ENCODE measurements around the gene ADAP2.
"Not testable (repeated sequence)": the region's sequence is repeated elsewhere in the genome, so short reads cannot be mapped to it uniquely, and the experiment has no call there.

ADAP2 gene

GRCh38 chr17:30961209-30962188 lies 39.8 kb downstream of the ADAP2 start:
- TF ChIP-seq, protein P1, sequence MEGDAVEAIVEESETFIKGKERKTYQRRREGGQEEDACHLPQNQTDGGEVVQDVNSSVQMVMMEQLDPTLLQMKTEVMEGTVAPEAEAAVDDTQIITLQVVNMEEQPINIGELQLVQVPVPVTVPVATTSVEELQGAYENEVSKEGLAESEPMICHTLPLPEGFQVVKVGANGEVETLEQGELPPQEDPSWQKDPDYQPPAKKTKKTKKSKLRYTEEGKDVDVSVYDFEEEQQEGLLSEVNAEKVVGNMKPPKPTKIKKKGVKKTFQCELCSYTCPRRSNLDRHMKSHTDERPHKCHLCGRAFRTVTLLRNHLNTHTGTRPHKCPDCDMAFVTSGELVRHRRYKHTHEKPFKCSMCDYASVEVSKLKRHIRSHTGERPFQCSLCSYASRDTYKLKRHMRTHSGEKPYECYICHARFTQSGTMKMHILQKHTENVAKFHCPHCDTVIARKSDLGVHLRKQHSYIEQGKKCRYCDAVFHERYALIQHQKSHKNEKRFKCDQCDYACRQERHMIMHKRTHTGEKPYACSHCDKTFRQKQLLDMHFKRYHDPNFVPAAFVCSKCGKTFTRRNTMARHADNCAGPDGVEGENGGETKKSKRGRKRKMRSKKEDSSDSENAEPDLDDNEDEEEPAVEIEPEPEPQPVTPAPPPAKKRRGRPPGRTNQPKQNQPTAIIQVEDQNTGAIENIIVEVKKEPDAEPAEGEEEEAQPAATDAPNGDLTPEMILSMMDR (IDR thresholded peaks at IDR 0.05; ENCODE audit: low read length, missing control alignments): no peak
- peak; percentile 40 for DNase-seq (ENCODE audit: low read depth)
- H3K4me3 ChIP-seq (replicated peaks; ENCODE audit: low read depth, low read length): no peak overlapping the region

GRCh38 chr17:30964312-30964711 lies 42.6 kb downstream of the ADAP2 start:
- H3K4me3 ChIP-seq (replicated peaks; ENCODE audit: low read depth, low read length); DNase-seq (ENCODE audit: low read depth): not testable (repeated sequence)

- TF ChIP-seq, protein P1 (IDR thresholded peaks at IDR 0.05; ENCODE audit: low read length, missing control alignments): no peak
- peak; percentile 31 for DNase-seq (ENCODE audit: low read depth)
- no peak overlapping the region for H3K4me3 ChIP-seq (replicated peaks; ENCODE audit: low read depth, low read length)
Measured at GRCh38 chr17:30964876-30965275, 43.1 kb downstream of the ADAP2 start.

DNA sequence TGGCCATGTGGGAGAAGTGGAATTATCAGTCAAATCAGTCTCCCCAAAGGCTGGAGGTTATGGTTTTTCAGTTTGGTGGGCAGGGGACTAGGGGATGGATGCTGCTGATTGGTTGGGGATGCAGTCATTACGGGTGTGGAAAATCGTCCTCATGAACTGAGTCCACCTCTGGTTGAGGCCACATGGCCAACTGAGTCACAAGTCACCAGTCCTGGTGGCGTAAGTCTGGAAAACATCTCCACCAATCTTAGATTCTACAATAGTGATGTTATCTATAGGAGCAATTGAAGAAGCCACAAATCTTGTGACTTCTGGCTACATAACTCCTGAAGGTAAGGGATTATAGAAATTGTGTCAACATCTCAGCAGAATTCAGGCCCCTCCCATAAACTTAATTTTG lies 43.9 kb downstream of the ADAP2 start:
- H3K4me3 ChIP-seq (replicated peaks; ENCODE audit: low read depth, low read length): no peak overlapping the region
- TF ChIP-seq, protein P1 (IDR thresholded peaks at IDR 0.05; ENCODE audit: low read length, missing control alignments): no peak
- no peak for DNase-seq (ENCODE audit: low read depth)

DNA sequence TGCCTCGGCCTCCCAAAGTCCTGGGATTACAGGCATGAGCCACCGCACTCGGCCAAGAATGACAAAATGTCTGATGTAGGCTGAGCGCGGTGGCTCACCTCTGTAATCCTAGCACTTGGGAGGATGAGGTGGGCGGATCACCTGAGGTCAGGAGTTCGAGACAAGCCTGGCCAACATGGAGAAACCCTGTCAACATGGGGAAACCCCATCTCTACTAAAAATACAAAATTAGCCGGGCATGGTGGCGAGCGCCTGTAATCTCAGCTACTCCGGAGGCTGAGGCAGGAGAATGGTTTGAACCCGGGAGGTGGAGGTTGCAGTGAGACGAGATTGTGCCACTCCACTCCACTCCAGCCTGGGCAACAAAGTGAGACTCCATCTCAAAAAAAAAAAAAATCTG lies 46.2 kb downstream of the ADAP2 start:
- DNase-seq (ENCODE audit: low read depth): not testable (repeated sequence)

DNA sequence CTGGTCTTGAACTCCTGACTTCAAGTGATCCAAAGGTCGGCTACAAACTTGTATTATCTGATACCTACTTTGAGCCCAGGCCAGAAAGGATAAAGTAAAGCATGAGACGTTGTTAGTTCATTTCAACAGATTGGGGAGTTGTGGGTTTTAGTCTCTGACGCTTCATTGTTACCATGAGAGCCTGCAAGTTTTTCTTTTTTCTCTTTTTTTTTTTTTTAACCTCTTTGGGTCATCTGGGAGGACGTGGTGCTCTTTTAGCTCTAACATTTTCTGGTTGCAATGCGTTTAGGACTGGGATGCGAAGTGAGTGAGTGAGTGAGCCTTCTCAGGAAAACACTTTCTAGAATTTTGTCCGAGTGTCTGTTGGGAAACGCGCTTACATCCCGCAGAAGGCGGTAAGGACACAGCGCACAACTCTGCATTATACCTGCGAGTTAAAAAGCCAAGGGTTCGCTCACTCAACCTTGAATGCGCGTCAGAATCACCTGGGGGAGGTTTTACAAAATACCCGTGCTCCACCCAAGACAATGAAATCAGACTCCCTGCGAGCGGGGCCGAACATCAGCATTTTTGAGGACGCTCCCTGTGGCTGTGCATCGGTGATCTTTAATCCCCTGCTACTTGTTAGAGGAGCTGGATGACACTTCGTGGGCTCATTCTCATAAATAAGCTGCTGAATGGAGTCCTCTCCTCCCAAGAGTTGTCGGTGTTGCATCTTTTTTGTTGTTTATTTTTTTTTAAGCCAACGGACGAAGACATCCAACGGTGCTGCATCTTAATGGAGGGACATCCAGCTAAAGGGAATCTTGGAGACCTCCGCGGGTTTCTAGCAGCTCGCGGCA lies 48.5 kb downstream of the ADAP2 start:
- TF ChIP-seq, protein P1 (IDR thresholded peaks at IDR 0.05; ENCODE audit: low read length, missing control alignments): no peak
- DNase-seq (ENCODE audit: low read depth): peak; percentile 10
- peak overlapping the region; percentile 67 for H3K4me3 ChIP-seq (replicated peaks; ENCODE audit: low read depth, low read length)

More for the DNA sequence above, 46.2 kb downstream of the ADAP2 start:
- not testable (repeated sequence) for H3K4me3 ChIP-seq (replicated peaks; ENCODE audit: low read depth, low read length)

DNA sequence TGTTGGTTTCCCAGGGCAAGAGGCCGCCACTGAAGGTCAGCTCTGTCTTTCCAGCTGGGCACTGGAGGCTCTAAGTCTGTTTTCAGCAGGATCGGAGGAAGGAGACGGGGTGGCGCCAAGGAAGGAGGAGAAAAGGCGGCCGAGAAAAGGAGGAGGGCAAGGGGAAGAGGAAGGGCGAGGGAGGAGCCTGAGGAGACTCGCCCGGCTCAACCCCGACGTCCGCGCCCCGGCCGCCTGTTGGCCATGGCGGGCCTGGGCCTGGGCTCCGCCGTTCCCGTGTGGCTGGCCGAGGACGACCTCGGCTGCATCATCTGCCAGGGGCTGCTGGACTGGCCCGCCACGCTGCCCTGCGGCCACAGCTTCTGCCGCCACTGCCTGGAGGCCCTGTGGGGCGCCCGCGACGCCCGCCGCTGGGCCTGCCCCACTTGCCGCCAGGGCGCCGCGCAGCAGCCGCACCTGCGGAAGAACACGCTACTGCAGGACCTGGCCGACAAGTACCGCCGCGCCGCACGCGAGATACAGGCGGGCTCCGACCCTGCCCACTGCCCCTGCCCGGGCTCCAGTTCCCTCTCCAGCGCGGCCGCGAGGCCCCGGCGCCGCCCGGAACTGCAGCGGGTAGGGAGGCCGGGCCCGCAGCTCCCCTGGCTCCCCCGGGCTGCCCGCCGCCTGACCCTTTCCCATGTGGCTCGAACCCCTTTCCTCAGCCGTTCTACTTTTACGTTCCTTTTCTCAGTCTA lies 49.3 kb downstream of the ADAP2 start, which contains the start of gene RNF135:
TSS of gene RNF135 (plus strand) at position 209 of the 737 bp plus-strand sequence. CDS start at position 244, 35 bp downstream.
- H3K4me3 ChIP-seq (replicated peaks; ENCODE audit: low read depth, low read length): peak within 1 kb of the TSS; percentile 67
- DNase-seq (ENCODE audit: low read depth): peak; percentile 88
- TF ChIP-seq, protein P1 (IDR thresholded peaks at IDR 0.05; ENCODE audit: low read length, missing control alignments): no peak
